Islet precursor cell (in vitro differentiated cells): Measurements from ENCODE around the gene CENPS.
"Not testable (repeated sequence)": the region's sequence is repeated elsewhere in the genome, so short reads cannot be mapped to it uniquely, and the experiment has no call there.

Experiments used
- DNase-seq: peaks from one replicate; pipeline ENCODE4 v3.0.0-alpha.2; 2018

Gene CENPS

DNA sequence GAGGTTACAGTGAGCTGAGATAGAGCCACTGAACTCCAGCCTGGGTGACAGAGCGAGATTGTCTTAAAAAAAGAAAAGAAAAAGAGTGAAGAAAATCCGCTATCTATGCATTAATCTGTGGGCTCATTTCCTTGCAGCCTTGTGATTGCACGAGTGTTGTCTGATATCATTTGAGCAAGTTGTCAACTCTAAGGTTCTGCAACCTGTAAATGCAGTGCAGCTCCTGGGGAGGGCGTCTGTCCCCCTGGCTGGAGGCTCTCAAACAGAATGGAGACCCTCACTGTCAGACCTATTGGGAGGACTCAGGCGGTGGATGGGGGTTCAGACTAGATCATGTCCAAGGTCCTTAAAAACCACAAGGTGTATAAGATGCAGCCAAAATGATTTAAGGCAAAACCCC lies 25.8 kb downstream of the CENPS start:
- DNase-seq = no peak

DNA sequence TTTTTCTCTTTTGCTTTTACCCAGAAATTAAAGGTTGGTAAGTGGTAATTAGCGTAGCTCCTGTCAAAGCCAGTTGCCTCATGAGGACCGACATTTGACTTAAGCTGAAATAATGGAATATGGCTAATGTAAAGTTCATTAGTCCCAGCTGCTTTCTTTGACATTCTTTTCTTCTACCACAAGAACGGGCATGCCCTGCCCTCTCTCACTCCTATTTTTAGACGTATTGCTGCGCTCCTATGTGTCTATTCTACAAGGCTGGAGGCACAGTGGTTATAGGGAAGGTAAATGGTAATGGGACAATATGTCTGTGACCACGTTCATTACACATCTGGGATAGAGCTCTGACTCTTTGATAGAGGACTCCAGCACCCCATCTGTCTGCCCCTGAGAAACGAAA lies 26.4 kb downstream of the CENPS start:
- DNase-seq = no peak

DNA sequence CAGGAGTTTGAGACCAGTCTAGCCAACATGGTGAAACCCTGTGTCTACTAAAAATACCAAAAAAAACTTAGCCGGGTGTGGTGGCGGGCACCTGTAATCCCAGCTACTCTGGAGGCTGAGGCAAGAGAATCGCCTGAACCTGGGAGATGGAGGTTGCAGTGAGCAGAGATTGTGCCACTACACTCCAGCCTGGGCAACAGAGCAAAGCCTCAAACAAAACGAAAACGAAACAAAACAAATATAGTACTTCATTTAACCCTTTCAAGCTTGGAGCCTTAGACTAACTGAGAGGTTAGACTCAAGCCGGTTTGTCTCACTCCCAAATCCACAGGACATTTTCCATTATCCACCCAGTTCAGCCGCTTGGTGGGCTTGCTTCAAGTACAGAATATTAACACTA lies 27.2 kb downstream of the CENPS start:
- DNase-seq = not testable (repeated sequence)

DNA sequence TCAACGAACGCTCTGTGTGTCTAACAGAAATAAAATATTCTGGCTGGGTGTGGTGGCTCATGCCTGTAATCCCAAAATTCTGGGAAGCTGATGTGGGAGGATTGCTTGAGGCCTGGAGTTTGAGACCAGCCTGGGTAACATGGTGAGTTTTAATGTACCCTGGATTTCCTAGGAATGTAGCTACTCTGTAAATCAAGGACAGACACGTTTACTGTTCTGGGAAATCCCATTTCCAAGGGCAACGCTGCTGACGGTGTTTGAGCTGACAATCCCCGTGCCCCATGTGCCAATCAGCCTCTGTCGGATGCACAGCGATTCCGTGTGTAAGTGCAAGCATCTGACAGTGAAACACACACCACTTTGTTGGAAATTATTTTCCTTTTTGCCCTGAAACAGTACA lies 27.6 kb downstream of the CENPS start:
- no peak for DNase-seq

DNA sequence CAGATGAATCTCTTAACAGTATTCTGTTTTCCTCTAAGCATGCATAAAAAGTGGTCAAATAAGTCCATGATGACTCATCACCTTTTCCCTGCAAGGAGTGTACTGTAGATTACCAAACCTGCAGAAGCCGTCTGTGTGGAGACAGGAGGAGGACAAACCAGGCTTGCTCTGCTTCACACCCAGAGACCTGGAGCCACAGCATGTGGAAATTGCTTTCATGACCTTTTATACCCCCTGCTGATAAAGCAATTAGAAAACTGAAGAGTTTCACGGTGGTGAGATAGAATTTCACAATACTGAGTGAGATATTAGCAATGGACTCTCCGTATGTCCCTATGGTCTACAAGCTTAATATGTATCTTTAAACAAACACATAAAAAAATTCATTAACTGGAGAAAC lies 29.0 kb downstream of the CENPS start:
- peak; percentile 66 for DNase-seq

DNA sequence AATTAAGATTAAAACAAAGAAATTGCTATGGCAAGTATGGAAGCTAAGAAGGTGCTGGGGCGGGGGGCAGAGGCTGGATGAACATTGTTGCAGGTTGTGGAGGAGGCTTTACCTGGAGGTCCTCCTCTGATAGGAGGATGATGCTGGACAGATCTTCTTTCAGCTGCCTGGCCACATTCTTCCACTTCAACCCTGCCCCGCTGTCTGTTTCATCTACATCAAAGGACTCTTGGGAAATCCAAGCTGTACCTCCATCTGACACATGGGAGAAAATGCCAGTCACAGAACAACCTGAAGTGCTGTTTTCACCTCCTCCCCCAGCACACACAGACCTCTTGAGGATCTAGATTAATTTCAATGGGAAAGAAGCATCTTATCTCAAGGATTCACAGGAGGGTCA lies 36.8 kb downstream of the CENPS start:
- peak; percentile 56 for DNase-seq

DNA sequence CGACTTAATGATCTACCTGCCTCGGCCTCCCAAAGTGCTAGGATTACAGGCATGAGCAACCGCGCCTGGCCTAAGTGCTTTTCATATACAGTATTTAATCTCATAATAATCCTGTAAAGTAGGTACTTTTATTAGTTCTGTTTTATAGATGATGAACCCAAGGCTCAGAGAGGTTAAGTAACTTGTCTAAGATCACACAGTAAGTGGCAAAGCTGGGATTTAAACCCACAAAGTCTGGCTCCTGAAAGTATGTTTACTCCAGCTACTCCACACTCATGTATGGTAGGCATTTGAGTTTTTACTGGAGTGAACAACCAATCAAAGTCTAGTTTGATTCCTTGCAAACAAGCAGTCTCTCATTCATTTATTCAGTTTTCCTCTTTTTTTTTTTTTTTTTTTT lies 39.8 kb downstream of the CENPS start:
- no peak for DNase-seq

DNA sequence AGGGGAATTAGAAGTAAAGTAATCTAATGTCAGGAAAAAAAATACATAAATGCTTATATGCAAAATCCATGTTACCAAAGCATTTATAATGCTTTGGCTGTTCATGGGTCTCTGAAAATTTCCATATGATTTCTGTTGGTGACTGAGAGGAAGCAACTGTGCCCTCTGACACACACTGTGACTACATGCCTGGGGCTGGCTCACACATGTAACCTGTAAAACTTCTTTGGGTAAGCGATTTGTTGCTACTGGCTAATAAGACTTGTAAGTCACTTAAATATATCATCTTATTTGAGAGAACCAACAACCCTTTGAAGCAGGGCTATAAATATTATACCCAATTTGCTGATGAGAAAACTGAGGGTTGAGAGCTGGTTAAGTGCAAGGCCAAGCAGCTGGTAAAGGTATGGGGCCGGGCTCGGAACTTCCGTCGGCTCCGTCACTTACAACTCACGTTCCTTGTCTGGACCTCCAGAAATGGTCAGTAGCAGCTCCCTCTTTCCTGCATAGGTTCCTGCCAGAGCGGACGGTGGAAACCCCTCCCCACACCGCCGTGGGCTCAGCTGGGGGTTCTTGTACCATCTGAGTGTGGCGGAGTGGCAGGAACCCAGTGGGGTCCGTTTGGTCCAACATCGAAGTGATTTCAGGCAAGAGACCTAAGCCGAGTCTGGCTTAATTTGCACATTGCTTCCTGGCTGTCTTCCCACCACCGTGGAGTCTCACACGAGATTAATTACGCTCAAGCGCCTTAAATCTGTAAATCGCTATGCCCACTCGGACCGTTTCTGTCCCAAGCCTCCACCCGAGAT lies 41.4 kb downstream of the CENPS start:
- DNase-seq = peak; percentile 61

DNA sequence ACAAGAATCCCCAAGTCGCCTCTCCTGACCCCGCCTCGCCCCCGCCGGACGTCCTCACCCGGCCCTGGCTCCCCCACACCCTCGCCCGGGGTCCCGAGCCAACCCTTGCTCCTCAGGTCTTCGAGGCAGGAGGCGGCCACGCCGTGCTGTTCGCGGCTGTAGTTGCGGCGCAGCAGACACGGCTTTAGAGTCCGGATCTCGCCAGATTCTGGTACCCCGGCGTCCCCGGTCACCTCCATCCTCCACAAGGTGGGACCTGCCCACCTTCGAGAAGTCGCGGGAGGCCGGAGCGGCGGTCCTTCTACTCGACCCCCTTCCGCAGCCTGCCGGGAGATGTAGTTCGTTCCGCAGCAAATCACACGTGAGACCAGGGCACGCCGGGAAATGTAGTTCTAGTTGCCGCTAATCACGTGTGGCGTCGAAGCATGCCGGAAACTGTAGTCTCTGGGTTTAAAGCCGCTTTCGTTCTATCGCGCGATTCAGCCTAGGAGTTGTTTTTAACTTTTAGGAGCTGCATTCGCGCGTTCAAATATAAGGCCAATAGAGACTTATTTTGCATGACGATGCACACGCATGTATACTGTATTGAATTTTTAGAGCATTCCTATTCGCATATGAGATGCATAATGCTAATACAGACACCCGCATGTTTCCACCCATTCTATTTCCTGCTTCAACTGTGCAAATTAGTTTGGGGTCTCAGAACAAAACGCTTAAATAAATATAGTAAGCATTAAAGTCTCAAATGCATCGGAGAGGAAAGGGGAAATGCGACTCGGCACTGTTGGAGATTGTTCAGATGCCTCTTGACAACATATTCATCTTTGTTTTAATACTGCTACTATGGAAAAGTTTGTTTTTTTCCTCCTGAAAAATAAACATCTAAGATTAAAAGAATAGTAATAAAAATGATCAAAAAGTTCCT lies 42.2 kb downstream of the CENPS start, which contains the start of gene DFFA:
Gene DFFA, minus strand, starts transcription at position 310 of the 925 bp plus-strand sequence. Its CDS starts 71 bp downstream, at position 239.
- peak; percentile 98 for DNase-seq

DNA sequence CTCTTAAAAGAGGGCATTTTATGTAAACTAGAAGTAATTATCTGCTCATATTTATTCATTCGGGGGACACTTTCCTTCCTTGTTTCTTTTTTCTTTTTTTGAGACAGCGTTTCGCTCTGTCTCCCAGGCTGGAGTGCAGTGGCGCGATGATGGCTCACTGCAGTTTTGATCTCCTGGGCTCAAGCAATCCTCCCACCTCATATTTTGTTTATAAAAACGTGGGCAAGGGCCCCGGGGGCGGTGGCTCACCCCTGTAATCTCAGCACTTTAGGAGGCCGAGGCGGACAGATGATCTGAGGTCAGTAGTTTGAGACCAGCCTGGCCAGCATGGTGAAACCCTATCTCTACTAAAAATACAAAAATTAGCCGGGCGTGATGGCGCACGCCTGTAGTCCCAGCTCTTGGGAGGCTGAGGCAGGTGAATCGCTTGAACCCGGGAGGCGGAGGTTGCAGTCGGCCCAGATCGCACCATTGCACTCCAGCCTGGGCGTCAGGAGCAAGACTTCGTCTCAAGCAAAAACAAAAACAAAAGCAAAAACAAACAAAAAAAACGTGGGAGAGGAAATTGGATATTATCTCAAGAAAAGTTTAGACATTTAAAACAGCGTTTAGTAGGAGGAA lies 43.0 kb downstream of the CENPS start:
- DNase-seq = no peak

DNA sequence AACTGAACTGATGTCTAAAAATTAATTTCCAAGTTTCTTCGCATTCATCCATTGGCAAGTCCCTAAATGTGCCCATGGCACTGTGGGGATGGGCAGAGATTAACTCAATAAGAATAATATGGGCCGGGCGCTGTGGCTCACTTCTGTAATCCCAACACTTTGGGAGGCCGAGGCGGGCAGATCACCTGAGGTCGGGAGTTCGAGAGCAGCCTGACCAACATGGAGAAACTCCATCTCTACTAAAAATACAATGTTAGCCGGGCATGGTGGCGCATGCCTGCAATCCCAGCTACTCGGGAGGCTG lies 44.0 kb downstream of the CENPS start:
- not testable (repeated sequence) for DNase-seq

DNA sequence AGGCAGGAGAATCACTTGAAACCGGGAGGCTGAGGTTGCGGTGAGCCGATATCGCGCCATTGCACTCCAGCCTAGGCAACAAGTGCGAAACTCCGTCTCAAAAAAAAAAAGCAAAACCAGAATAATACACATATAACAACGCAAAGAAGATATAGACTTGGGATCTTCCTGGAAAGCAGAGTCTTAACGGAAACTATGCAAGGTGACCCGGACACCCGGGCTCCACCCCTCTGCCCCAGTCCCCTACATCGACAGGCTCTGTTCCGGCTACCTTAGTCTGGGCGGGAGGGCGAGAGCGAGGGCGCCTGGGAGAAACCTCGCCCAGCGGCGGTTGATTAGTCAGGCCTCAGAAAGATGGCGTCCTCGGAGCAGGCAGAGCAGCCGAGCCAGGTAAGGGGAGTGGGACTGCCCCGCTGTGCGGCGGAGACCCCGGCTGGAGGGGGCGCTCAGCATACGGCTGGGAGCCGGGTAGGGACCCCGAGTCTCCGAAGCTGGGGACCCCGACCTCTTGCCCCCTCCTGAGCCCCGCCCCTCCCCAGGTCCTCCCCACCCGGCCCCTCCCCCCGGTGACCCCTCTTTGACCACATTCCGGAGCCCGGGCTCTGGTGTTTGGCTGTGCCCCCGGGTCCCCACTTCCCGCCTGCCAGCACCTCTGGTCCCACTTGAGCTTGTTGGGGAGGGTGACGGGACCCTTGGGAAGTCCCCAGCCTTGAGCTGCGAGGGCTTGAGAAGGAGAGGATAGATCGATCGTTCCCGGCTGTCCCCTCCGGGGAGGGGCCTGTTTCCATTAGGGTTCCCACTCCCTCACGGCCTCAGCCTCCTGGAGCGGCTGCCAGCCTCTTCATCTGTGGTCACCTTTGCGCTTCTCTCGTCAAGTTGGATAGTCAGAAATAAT lies 44.6 kb downstream of the CENPS start, which contains the start of gene PEX14:
Gene PEX14, plus strand, starts transcription at position 338 of the 895 bp plus-strand sequence. Its CDS starts 17 bp downstream, at position 355.
- peak; percentile 96 for DNase-seq

DNA sequence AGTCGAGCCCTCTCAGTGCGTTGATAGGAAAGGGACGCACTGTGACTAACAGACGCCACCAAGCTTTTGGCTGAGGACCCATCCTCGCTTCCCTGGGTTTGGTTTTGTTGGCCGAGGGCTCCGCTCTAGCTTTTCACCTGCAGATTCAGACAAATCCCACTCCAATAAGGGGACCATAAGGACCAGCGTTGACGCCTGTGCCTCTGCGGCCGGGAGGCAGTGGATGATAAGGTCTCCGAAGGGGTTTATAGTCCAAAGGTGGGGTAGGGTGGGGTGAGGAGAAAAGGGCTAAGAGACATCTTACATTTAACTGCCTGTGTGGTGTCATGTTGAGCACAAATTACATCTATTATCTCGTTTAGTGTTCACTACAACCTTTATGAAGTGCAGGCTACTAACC lies 45.3 kb downstream of the CENPS start:
- no peak for DNase-seq

DNA sequence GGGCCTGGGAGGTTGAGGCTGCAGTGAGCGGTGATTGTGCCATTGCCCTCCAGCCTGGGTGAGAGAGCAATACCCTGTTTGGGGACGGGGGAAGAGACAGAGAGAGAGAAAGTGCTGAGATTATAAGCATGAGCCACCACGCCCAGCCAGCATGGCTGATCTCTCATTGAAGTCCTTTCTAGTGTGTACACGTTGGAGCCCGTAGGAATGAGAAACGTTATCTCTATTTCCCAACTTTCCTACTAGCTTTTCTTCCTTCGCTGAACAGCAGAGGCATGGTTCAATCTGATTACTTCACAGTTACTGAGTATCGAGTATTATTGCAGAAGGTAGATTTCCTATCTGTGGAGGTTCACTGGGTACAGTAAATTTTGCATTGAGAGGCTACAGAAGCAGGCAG lies 49.1 kb downstream of the CENPS start:
- no peak for DNase-seq

DNA sequence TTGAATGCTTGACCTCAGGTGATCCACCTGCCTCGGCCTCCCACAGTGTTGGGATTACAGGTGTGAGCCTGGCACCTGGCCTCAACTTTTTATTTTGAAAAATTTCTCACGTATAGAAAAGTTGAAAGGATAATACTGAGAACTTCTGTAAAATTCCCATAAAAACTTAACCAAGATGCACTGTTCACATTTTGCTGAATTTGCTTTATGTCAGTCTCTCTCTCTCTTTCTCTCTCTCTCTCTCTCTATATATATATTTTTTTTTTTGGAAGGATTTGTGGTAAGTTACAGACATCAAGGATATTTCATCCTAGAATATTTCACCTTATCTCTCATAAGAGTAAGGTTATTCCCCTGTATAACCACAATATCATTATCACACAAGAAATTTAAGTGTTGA lies 50.4 kb downstream of the CENPS start:
- no peak for DNase-seq

DNA sequence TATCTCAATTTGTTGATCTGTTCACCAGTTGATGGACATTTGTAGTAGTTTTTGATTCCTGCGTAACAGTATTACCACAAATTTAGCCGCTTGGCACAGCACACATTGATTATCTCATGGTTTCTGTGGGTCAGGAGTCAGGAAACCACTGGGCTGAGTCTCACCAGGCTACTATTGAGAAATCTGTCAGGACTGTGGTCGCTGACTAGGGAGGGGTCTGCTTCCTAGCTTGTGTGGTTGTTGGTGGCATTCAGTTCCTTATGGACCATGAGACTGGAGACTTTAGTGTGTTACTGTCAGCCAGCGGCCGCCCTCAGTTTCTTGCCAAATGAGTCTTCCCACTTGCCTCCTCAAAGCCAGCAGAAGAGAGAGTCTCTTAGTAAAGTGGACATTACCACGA lies 54.3 kb downstream of the CENPS start:
- no peak for DNase-seq

DNA sequence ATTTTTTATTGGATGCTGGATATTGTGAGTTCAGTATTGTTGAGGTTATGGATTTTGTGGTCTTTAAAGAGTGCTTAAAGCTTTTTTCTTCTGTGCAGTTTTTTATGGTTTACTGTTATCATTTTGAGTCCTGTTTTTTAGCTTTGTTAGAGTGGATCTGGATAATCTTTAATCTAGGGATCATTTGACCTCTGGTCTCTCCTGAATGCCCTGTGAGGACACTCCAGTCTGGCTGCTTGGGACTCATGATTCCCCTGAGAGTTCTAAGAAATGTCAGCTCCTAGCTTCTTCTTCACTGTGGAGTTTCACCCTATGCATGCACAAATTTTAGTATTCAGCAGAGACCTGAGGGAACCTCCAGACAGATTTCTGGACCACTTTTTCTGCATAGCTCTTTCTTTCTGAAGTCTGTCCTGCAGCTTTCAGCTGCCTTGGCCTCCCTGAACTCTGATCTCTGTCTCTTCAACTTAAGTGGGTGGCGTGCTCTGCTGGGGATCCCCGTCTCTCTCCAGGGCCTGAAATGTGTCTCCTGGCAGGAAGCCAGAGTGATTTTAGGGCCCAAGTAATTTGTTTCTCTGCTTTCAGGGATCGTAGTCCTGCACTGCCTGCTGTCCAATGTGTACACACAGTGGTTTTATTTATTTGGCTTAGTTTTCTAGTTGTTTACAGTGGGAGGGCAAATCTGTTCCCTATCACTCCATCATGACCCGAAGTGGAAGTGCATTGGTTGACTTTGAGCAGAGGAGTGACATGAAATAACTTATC lies 59.2 kb downstream of the CENPS start:
- DNase-seq = no peak

DNA sequence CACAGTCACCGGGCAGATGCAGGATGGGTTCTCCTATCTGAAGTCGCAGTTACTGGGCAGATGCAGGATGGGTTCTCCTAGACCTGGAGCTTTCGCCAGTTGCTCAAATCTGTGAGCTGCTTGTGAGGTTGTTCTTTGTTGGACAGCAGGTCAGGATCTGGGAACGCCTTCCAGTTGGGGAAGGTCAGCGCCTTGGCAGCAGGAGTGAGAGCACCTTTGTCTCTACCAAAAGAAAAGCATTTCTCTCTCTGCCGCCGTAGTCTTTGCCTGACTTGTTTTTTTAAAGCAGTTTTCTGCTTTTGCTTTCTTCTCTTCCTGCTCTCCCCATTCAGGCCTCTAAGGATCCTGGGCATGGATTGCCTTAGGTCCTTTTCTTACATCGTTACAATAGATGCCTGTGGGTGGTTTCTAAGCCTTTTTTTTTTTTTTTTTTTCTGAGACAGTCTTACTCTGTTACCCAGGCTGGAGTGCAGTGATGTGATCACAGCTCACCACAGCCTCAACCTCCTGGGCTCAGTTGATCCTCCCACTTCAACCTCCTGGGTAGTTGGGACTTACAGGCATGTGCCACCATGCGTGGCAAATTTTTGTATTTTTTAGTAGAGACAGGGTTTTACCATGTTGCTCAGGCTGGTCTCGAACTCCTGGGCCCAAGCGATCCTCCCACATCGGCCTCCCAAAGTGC lies 60.2 kb downstream of the CENPS start:
- DNase-seq = no peak
